GM10847 (cell line): Measurements from ENCODE around the gene DYNLT4.

Source experiments
- POLR2A ChIP-seq: IDR thresholded peaks from 2 replicates; pipeline ENCODE4 v1.6.1; 2011; ENCODE audit not compliant: insufficient read length; ENCODE audit errors: extremely low read depth

DYNLT4 gene

GRCh38 chr1:44775078-44775929 lies 31.8 kb downstream of the DYNLT4 start, which contains the start of gene RPS8:
RPS8 (plus strand) TSS chr1:44775540; CDS start chr1:44775597, 57 bp downstream.
- peak; percentile 97 for TF ChIP-seq POLR2A

GRCh38 chr1:44760876-44761275 lies 46.3 kb downstream of the DYNLT4 start:
- TF ChIP-seq POLR2A = no peak

DNA sequence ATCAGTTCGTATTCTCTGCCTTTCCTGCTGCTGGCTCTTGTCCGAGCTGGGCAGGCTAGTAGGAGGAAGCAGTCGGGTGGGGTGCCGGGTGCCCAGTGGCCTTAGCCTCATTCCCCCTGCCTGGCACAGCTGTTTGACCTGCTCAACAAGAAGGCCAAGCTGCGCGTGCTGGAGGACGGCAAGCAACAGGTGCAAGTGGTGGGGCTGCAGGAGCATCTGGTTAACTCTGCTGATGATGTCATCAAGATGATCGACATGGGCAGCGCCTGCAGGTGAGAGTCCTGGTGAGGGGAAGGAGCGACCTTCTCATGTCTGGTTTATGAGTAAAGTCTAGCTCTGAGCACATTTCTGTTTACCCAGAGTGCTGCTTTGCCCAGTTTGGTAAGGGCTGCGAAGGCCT lies 48.1 kb downstream of the DYNLT4 start:
- TF ChIP-seq POLR2A = no peak

GRCh38 chr1:44757420-44757819 lies 49.7 kb downstream of the DYNLT4 start:
- TF ChIP-seq POLR2A = no peak
